ENCODE measurements around the gene NTM. TPM values are rescaled to one million over a fixed set of nuclear protein-coding genes. Genes with fewer than 3 reads are reported as not detected.

The NTM gene
- total RNA-seq, 1 experiment from 2014 or later: 9.9 TPM

- H2BK120ac ChIP-seq (ENCODE audit: low read depth, low read length, poor library complexity, severe bottlenecking): no peak overlapping the region
- H3K4me2 ChIP-seq (ENCODE audit: insufficient read depth, insufficient read length, low read length): no peak overlapping the region
- no peaks in the 10 kb centered on the region; a peak in 1 of 7 replicates for H3K36me3 Mint-ChIP-seq (ENCODE audit: insufficient read depth in 1 of 3, low read depth in 3 of 3)
- H3K4ac ChIP-seq (ENCODE audit: low read depth, low read length): no peak overlapping the region
- H4K91ac ChIP-seq (ENCODE audit: insufficient read length, low read depth, low read length): no peak overlapping the region
- H2BK15ac ChIP-seq (ENCODE audit: low read depth, low read length): no peak overlapping the region
- no peak overlapping the region for H3K4me3 Mint-ChIP-seq
- peaks cover under 1% of the 10 kb centered on the region for H3K4me1 ChIP-seq (ENCODE audit: insufficient read depth, low read length)
- no peaks in the 10 kb centered on the region for H3K79me1 ChIP-seq (ENCODE audit: insufficient read depth, low read depth, low read length, poor library complexity, severe bottlenecking)
- WGBS (ENCODE audit: extremely low coverage, insufficient read length, low lambda C conversion rate): no CpG with 5 or more reads among the region's 12 CpGs
- H4K8ac ChIP-seq (replicated peaks; ENCODE audit: insufficient read length, low read depth, low read length): no peak overlapping the region
- no peak overlapping the region for H3K56ac ChIP-seq (ENCODE audit: insufficient read length, low read depth, low read length)
- no peak overlapping the region for H3K18ac ChIP-seq (ENCODE audit: insufficient read length, low read depth, low read length)
- peaks cover 14% of the 10 kb centered on the region for H3K27me3 Mint-ChIP-seq (ENCODE audit: low read depth)
- no peak overlapping the region for H3K27ac ChIP-seq (ENCODE audit: insufficient read length, low read depth, low read length)
- 0 out of 2 replicates have a peak overlapping the region, but pooled peaks have one; percentile 21 for H3K14ac ChIP-seq (ENCODE audit: insufficient read depth, low read length)
- no peaks in the 10 kb centered on the region for H3K9me3 Mint-ChIP-seq
- no peak overlapping the region for H2AFZ ChIP-seq (ENCODE audit: low read length)
- H2BK5ac ChIP-seq (ENCODE audit: insufficient read length, low read length): no peak overlapping the region
- H3K9ac ChIP-seq (ENCODE audit: extremely low read depth, insufficient read length, low read length): no peak overlapping the region
- H2AK5ac ChIP-seq (ENCODE audit: insufficient read length, low read length): no peak overlapping the region
- H3K79me2 ChIP-seq (ENCODE audit: insufficient read depth, low read length): no peaks in the 10 kb centered on the region
- H4K20me1 ChIP-seq (ENCODE audit: control insufficient read depth, insufficient read depth, insufficient read length): no peaks in the 10 kb centered on the region
- no peak overlapping the region for H2BK12ac ChIP-seq (ENCODE audit: insufficient read length, low read depth, low read length)
- no peaks in the 10 kb centered on the region for H3K23me2 ChIP-seq (ENCODE audit: insufficient read length, low read depth, low read length, poor library complexity, severe bottlenecking)
- H3K23ac ChIP-seq (ENCODE audit: insufficient read length, low read depth, low read length): no peak overlapping the region
- no peak overlapping the region for H2BK20ac ChIP-seq (ENCODE audit: low read depth, low read length, poor library complexity, severe bottlenecking)
- H3T11ph ChIP-seq (ENCODE audit: low read length): no peak overlapping the region
- H3K27me3 ChIP-seq (ENCODE audit: insufficient read depth, low read length): no peaks in the 10 kb centered on the region
- TF ChIP-seq CTCF (conservative IDR thresholded peaks at IDR 0.05): peak; percentile 76
- peak; percentile 84 for DNase-seq
- no peak overlapping the region for H4K5ac ChIP-seq (ENCODE audit: insufficient read length, low read depth, low read length)
- no peak overlapping the region for H3K27ac Mint-ChIP-seq
- peaks cover 10 to 22% of the 10 kb centered on the region in 2 experiments for H3K4me1 Mint-ChIP-seq
- no peaks in the 10 kb centered on the region for H3K9me3 ChIP-seq (ENCODE audit: control insufficient read depth, low read depth, low read length)
These were observed 301.3 kb downstream of the NTM start for GRCh38 chr11:131671734-131672133.
